GM18867 (cell line): ENCODE data around the gene LRRN3.

Experiments used
- ATAC-seq: cut with Tn5 transposase; IDR thresholded peaks from one replicate; pipeline ENCODE4 v1.9.1; 2021; ENCODE audit warnings: mild to moderate bottlenecking, moderate library complexity; ENCODE audit not compliant: unreplicated experiment

LRRN3 gene

DNA sequence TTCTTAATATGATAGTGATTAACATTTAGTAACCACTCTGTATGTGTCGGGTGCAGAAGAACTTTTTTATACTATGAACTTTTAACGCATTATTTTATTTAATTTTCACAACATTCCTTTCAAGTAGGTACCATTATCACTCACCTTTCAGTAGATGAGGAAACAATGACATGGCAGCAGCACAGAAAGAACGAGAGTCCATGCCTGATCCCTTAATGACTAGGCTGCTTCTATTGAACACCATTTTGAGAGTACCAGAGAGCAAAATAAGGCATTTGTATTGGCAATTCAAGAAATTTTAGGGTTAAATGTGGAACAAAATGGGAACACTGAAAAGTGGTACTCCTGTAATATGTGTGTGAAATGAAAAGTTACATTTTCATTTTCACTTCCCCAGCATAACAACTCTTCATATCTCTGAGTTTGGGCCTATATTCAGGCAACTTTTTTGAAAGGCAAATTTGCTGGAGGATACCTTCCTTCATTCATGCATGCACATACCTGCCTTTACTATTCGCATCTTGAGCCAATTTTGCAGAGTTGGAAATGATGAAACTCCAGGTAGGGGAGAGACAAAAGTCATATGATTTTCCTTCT lies 12.8 kb downstream of the LRRN3 start:
- ATAC-seq, result peak; percentile 87

DNA sequence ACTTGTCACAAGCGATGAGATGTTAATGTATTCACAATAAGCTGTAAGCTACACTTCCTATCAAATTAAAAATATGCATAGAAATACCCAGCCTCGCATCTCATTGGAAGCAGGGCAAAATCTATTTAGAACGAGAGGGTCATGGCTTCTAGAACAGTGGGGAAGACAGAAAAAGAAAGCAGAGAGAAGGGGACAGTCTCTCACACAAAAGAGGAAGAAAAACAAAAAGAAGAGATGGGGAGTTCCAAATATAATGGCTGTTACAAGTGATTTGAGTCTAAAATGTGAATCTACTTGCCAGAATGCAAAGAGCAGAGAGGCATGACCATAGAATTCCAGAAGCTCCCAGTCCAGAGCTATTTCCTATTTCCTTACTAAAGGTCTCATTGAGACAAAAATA lies 13.8 kb downstream of the LRRN3 start:
- peak; percentile 47 for ATAC-seq

DNA sequence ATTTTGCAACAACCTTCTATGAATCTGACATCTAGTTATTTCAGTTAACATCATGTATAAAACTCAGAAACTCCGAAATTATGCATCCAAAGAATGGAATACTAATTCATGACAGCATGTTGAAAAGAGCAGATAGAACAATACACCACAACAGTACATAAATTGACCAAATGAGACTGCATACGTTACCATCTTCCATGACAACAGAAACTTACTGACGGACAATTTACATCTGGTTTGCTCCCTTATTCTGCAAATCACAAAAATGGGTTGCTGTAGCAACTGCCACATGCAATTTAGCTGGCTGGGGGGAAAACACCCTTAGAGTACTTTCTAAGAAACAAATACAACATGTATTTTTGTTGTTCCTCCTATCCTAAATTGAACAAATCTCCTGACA lies 14.3 kb downstream of the LRRN3 start:
- ATAC-seq, result no peak

DNA sequence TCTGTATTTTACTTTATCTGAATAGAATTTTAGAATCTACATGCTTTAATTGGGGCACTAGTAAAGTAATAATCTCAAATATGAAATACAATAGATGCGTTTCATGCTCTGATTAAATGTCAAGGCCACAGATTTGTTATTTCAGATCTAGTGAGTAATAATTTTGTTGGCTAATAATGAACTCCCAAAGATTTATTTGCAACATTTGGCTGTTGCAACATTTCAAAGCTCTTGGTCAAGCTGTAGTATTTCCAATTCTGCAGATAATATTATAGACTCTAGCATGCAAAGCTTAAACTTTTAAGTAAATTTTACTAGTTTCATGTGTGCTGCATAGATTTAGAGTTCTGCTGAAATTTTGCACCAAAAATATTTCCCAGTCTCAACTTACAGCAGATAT lies 16.7 kb downstream of the LRRN3 start:
- ATAC-seq, result no peak

DNA sequence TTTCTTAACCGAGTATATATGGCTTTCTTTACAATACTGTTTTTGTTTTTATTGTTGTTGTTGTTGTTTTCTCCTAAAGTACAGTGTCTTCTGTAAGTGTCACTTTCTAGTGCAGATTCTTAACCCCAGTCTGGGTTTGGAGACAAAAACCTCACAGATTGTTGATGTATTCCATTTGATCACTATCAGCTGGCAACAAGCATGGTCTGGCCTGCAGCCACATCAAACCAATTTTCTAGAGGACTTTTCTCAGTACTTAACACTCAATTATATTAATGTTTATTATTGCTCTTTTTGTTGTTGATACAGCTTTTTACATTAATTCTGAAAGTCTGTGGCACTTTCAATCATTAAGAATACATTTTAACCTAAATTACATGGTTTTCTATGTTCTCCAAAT lies 17.1 kb downstream of the LRRN3 start:
- no peak for ATAC-seq

DNA sequence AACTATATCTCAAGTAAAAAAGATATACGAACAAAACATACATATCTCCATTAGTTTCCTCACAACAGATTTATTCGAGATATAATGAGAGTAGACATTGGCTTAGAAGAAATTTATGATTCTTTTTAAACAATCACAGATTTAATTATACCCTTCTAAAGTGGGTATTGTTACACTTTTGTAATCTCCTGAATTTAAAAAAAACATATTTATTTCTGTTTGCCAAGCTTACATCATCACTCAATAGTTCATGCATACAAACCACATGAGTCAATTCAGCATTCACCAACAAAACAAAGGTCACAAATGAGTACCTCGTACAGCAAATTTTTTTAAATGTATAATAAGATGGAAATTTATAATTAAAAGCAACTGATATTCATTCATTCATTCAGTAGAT lies 17.6 kb downstream of the LRRN3 start:
- ATAC-seq, result no peak

DNA sequence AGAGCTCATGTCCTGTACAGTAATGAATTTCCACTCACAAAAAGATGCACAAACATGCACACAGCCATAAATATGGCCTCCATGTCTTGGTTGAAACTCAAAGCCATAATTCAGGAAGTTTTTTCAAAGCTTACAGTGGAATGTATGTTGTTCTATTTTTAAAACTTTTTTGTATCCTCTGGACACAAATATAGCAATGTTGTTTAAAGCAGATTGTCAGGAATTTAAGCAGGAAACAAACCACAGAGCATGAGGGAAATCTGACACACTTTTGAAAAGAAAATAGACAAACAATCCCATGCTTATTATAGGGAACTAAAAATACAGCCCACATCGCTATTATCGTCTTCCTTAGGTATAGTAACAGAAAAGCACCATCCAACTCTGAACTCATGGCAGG lies 21.5 kb downstream of the LRRN3 start:
- ATAC-seq, result no peak

DNA sequence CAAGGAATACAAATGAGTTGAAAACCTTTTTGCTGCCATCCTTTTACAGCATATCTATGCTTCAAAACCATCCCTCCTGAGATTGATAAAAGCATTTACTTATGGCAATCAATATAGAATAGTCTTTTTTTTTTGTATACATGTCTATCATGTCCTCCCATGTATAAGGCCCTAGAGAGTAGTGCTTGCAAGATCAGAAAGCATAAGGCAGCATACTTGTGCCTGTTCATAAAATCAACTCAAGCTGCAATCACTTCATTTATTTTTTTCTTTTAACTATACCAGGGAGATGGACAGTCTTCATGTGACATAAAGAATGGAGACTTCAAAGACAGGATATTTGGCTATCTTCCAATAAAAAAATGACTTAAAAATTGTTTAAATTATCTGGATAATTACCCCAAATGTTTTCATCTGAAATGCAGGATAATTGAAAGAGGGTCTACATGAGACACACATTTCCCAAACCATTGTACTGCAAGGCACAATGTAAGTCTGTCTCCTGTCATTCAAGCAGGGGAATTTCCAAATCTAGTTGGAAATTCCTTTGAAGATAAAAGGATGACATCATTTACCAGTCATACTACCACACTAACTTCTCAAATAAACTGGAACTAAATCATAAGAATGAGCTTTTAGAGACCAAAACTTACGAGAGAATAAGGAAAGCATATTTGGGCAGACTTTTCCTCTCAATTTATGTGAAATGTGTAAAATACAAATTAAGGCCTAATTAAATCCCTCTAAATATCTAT lies 22.5 kb downstream of the LRRN3 start:
- ATAC-seq, result no peak

DNA sequence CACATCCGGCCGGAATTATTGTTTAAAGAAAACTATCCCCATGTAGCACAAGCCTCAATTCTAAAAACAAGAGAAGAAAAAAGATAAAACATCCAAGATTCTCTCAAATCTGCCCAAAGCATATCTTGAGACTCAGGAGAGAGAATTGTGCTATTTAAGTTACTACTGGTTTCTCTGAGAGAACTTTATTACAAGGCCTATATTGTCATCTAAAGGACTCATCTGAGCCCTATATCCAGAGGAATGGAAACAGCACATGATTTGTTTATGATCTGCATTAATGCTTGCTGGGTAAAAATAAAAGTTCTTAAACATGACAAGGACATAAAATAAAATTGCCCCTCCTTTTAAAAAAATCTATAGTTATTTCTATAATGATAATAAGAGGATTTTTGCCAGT lies 25.0 kb downstream of the LRRN3 start:
- ATAC-seq, result no peak

DNA sequence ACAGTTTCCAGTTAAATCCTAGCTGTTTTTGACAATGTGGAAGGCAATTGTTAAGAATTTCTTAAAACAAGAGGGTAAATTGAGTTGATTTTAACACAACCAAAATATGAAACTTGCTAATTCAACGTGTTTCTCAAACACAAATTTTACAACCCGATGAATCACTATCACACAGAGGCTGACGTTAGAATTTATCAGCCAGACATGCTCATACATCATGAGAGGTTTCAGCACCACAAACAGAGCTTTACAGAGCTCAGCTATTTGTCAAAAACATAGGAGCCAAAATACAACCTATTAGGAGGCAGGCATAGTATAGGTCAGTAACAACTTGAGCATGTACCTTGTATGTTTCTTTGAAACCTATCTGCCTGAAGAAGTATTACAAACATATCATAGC lies 36.1 kb downstream of the LRRN3 start:
- ATAC-seq, result no peak

DNA sequence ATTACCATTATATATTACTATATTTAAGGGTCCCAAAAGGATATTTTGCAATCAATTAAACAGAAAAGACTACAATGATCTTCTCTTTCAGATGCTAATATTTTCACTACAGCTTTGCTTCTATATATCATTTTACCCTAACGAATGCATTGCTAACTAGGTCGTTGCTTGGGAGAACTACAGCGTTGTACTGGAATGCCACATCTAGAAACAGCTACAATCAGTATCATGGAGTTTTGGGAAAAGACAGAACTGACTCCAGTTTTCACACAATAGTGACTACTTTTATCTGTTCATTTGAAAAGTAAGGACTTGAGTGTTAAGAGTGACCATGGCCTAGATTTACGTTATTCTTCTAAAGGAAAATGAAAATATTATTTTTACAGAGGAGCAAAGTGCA lies 38.5 kb downstream of the LRRN3 start:
- no peak for ATAC-seq

DNA sequence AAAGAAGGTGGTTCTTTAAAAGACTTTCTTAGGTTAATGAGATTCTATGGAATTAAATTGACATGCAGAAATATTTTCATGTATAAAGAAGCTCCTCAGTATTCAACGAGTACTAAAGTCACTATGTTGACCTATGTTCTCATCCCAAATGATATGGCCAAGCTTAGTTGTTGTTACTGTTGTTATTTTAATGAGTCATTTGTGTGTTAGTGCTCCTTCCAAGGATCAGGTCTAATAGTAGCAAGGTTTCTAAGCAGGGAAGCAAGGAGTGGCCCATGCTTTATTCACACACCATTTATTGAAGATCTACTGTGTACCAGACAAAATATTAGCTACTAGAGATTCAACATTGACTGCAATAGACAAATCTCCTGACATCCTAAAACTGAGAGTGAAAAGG lies 41.9 kb downstream of the LRRN3 start:
- ATAC-seq, result no peak

DNA sequence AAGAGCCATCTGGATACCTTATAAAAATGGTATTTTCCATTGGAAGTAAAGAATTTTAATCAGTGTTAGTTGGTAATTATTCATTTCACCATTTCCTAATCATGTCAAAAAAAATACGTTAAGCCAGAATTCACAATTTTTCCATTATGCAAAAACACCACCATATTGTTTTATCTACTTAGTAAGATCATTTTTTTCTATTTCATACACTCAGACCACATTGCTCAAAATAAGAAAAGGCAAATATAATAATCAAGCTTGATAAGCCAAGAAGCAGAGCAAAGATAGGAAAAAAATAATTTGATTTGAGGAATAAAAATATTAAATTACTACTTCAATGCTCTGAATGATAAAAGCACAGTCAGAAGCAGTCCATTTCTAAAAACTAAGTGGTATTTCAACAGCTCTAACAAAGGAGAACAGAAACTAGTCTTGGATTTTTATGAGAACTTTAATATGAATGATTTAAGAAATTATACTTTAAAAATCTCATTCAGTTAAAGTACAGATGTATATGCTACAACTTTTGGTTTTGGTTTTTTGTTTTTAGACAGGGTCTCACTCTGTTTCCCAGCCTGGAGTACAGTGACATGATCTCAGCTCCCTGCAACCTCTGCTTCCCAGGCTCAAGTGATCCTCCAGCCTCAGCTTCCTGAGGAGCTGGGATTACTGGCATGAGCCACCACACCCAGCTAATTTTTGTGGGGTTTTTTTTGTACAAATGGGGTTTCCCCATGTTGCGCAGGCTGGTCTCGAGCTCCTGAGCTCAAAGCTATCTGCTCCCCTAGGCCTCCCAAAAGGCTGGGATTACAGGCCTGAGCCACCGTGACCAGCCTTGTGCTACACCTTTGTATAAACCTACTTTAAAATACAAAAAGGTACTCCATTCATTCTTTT lies 46.6 kb downstream of the LRRN3 start:
- peak; percentile 65 for ATAC-seq

DNA sequence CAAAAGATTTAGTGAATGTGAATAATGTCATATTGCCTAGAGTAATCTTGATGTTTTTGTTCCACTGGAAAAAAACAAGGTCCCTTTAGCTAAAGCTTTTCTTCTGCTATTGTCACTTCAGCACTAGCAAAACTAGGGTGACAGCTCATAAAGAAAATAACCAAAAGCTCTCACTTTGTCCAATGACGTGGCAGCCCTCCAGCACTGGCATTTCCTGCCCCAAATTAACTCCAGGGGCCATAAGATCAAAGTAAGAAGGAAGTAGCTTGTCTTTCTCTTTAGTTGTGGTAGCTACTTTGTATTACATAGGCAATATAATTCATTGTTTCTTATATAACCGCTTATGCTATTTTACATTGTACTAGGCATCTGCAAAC lies 47.3 kb downstream of the LRRN3 start:
- peak; percentile 98 for ATAC-seq

DNA sequence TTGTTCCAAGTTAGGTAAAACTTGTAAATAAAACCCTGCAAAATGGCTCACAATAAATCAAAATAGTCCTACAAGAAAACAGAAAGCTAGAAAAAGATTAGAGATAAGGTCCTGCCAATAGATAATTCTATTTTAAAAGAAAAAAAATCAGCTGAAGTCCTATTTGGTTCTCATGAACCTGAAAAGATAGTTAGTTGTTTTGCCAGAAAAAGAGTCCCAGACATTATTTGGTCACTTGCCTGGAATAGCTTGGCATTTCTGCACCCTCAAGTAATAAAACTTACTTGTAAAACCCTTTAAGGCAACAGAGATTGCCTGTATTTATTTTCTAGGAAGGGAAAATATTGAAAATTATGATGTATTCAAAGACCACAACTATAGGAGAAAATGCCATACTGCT lies 47.7 kb downstream of the LRRN3 start:
- no peak for ATAC-seq

DNA sequence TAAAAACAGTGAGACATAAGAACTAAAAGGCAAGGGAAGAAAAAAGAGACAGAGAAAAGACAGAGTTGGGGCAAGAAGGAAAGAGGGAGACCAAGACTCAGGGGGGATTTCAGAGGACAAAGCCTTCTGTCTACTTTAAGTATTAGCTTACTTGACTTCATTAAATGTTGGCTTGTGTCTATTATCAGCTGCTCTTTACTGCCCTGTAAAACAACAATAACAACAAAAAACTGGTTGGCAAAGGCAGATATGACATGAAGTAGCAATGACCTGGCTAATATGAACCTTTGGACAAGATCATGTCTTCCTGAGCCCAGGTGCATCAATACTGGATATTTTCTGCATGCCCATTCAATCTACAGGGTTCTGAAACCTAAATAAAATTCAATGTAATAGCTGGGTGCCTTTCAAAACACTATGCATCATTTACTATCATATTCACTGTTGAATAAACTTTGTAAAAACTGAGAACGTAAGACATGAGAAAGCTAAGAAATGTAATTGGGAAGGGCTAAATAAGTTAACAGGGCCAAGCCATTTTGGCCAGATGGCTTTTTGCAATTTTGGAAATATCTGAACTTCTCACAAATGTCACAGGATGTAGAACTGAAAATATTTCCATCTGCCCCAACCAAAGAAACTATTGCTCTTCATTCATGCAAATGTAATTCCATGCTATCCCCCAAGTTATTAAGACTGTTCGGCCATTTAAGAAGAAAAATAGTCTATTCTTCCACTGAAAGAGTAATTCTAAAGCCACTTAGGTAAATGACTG lies 49.4 kb downstream of the LRRN3 start:
- ATAC-seq, result no peak

DNA sequence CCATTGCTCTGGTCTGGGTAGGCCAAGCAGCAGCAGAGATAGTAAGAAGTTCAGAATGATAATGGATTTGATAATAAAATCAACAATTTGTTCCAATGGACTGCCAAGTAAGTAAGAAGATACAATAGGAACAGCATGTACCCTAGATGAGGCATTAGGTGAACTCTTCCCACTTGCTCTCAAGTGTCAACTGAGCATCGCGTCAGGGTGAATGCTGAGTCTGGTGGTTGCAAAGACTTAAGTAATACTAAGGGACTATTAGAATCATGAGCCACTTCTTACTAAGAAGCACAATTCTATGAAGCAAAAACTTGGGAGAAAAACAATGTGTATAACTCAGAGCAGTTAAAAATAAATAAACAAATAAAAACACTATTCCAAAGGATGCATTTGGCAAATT lies 54.5 kb downstream of the LRRN3 start:
- no peak for ATAC-seq

DNA sequence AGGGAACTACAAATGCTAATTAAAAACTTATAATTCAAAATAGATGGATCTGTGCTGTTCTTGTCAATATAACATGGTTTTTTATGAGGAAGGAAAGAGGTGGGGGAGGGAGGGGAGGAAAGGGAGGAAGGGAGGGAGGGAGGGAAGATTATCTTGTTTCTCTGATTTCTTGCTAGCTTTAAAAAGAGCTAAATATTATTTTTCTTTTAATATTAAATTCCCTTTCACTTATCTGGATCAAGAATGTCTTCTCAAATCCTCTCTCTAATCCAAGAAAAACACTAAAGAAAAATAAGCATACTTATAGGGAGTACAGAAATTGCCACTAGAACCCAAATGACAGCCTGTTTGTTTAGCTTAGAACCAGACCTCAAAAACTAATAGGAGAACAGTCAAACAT lies 55.2 kb downstream of the LRRN3 start:
- no peak for ATAC-seq

DNA sequence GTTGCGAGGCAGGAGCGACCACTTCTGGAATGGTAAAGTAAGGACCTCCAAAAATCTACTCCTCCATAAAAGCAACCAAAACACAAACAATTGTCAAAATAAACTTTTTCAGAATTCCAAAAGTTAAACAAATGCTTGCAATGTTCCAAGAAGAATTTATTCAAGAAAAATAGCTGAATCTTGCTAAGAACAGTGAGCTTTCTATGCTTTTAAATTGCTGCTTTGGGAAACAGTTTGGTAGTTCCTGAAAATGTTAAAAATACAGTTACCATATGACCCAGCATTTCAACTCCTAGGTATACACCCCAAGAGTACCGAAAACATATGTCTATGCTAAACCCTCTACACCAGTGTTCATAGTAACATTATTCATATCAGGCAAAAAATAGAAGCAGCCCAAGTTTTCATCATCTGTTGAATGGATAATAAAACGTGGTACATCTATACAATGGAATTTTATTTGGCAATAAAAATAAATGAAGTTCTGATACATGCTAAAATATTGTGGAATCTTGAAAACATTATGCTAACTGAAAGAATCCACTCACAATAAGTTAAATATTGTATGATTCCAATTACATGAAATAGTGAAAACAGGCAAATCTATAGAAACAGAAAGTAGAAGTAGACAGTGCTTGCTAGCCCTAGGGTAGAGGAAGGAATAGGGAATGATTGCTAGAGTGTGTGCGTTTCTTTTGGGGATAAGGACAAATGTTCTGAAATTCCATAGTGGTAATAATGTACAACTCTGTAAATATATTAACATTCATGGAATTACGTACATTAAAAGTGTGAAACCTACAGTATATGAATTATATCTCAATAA lies 57.0 kb downstream of the LRRN3 start:
- no peak for ATAC-seq

DNA sequence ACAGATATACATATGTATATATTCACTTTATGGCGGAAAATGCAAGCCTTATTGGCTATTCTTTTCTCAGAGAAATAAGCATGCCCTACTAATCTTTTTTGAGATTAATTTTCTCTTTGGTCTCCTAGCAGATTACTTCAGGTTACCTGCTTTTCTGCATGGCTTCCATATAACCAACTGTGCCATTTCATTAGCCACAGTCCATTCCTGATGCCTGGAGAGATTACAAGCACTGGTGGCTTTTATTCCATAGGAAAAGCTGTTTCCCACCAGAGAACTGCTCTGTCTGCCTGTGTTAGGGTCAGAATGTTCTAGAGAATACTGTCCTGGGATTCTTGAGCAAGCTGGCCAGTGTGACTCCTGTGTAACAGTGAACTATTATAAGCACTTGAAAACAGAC lies 59.8 kb downstream of the LRRN3 start:
- no peak for ATAC-seq
